Activated effector memory CD4-positive, alpha-beta T cell treated with anti-CD3 and anti-CD28 coated beads, Interleukin-2, amount 50 U/mL, for 16 hours (primary cell): Measurements from ENCODE around the gene ANTXR2.

Experiments used
- DNase-seq: peaks from one replicate; pipeline ENCODE4 v3.0.0-alpha.2; 2020

The ANTXR2 gene

DNA sequence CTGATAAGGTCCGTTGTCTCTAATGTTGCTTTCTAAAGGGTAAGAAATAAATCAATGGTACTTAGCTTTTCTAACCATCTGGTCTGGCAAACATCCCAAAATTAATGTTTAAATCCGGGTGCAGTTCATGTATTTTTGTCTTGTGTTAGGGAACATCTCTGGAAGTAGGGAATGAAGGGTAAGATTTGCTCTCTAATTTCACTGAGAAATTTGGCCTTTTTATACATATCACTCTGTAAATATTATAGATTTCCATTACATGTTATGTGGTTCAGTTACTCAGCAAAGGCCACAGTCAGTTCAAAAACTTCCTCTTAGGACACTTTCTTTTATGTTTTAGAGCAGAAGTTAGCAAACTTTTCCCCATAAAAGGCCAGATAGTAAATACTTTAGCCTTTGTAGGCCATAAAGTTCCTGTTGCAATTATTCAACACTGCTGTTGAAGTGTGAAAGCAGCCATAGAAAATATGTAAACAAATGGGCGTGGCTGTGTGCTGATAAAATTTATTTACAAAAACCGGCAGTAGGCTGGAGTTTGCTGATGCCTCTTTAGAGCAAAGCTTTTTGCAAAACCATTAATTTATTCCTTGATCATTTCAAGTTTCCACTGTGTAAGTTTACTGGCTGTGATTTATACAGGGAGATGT is 218.1 kb downstream of the ANTXR2 start:
- no peak for DNase-seq

GRCh38 chr4:79852305-79852730 is 220.7 kb downstream of the ANTXR2 start:
- no peak for DNase-seq

DNA sequence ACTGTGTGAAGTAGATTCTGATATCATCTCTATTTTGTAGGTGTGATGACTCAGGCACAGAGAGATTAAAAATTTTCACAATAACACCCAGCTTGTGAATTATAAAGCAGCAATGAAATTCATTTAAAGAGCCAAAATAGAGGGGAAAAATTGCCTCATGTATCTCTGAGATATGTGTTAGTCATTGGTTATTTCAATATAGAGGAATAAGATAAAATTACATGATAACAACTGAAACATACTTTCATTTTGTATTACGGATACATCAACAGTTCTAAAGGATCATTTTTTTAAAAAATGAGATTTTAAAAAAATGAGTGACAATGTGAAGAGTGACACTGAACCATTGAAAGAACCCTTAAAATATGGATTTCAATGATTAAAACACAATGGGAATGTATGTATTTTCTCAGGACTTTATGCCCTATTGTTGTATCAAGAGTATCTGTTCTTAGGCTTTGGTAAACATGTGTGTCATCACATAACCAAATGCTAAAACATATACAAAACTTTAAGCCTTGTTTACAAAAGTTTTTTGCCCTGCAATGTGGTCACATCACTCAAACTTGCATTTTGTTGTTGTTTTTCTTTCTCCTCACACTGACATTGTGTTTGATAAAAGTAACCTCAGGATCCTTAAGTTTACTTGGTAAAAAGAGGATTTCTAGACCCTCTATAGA is 221.3 kb downstream of the ANTXR2 start:
- DNase-seq: no peak
